Measurements from ENCODE around the gene MYL10.
A peak's percentile ranks its signal among the peaks of the same experiment; 100 is the strongest.
"Not testable (repeated sequence)": the region's sequence is repeated elsewhere in the genome, so short reads cannot be mapped to it uniquely, and the experiment has no call there.

Gene MYL10

GRCh38 chr7:101618916-101619315, 10.2 kb downstream of the MYL10 start:
- no peak for DNase-seq (ENCODE audit: low read depth in 2 of 2)

GRCh38 chr7:101618207-101618839, 10.8 kb downstream of the MYL10 start:
- no peak for DNase-seq (ENCODE audit: low read depth in 2 of 2)

DNA sequence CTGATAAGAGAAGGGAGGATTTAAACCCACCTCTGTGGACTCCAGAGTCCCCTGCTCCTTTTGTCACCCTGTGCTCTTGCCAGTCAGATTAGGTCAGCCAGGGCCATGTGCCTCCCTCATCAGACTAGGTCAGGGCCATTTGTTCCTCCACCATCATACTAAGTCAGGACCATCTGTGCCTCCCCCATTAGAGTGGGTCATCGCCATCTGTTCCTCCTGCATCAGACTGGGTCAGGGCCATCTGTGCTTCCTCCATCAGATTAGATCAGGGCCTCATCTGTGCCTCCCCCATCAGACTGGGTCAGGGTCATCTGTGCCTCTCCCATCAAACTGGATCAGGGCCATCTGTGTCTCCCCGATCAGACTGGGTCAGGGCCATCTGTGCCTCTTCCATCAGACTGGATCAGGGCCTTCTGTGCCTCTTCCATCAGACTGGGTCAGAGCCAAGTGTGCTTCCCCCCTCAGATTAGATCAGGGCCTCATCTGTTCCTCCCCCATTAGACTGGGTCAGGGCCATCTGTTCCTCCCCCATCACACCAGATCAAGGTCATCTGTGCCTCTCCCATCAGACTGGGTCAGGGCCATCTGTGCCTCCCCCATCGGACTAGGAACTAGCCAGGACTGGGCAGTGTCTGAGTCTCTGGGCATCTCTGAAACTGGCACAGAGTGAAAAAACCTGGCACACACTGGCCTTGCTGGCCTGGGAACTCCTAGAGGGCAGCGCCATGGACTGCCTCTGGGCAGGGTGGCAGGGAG, 11.5 kb downstream of the MYL10 start:
- DNase-seq (ENCODE audit: low read depth in 2 of 2): no peak

- DNase-seq (ENCODE audit: low read depth in 2 of 2): no peak
These were observed 13.7 kb downstream of the MYL10 start for GRCh38 chr7:101615446-101615845.

GRCh38 chr7:101614939-101615302, 14.2 kb downstream of the MYL10 start:
- DNase-seq (ENCODE audit: low read depth in 2 of 2): no peak

DNA sequence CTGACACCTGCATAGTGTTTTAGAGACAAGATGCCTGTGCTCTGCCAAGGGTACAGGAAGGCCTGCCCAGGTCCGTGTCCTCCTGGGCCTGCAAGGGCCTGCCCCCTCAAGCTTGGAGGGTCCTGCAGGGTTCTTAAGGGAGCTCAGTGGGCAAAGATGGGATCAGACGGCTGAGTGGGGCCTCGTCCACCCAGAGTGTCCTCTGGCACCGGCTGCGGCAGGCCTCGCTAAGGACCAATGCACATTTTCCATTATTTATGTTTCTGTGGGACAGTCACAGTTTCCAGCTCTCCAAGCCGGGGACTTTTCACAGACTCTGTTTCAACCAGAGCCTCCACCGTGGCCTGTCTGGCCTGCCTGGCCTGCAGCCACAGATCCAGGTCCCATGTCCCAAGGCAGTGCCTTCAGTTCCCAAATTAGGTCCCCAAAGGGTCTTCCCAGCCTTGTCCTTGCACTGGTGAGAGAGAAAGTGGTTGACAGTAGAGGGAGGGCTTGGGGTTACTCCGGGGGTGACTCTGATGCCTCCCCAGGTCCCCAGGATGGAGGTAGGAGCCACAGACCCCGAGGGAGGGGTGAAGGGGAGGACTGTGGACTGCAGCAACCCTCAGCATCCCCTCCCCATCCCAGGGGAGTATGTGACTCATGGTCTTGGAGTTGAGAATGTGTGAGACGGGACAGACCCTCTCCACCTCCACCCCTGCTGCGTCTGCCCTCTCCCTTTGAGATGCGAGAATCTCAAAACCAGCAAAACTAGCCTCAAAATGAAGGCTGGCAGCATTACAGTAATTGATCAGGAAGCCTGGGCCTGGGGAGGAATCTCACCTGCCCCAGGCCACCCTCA, 14.8 kb downstream of the MYL10 start:
- no peak for DNase-seq (ENCODE audit: low read depth in 2 of 2)

- no peak for DNase-seq (ENCODE audit: low read depth in 2 of 2)
These were observed 16.1 kb downstream of the MYL10 start for GRCh38 chr7:101612885-101613515.

DNA sequence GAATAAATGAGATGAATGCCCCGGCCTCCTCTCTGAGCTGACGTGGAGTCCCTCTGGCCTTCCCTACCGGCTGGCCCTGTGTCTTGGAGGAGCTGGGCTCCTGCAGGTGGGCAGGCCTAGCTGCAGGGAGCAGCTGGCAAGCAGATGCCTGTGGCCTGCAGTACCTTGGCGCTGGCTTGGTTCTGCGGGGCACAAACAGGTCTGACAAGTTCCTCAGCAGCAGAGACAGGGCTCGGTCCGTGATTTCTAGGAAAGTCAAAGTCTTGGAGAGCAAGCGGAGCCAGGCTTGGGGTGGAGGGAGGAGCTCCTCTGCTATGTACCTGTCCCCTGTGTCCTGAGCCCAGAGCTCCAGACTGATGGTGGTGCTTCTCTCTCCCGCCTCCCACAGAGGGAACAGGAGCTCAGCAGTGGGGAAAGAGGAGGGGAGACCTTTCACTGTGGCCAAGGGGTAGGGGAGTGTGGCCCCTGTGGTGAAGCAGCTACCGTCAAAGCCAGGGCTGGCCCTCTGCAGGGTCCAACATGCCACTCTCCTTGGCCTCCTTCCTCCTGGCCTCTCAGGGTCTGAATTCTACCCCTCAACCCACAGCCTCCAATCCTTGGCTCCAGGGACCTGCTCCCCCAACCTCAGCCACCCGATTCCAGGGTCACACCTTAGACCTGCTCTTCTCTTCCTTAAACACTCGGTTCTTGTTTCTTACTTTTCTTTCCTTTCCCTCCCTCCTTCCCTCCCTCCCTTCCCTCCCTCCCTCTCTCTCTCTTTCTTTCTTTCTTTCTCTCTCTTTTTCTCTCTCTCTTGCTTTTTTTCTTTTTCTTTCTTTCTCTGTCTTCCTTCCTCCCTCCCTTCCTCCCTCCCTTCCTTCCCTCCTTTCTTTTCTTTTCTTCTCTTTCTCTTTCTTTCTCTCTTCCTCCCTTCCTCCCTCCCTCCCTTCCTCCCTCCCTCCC, 20.1 kb downstream of the MYL10 start:
- DNase-seq (ENCODE audit: low read depth in 2 of 2): no peak

GRCh38 chr7:101606498-101606923, 22.6 kb downstream of the MYL10 start:
- DNase-seq (ENCODE audit: low read depth in 2 of 2): no peak

DNA sequence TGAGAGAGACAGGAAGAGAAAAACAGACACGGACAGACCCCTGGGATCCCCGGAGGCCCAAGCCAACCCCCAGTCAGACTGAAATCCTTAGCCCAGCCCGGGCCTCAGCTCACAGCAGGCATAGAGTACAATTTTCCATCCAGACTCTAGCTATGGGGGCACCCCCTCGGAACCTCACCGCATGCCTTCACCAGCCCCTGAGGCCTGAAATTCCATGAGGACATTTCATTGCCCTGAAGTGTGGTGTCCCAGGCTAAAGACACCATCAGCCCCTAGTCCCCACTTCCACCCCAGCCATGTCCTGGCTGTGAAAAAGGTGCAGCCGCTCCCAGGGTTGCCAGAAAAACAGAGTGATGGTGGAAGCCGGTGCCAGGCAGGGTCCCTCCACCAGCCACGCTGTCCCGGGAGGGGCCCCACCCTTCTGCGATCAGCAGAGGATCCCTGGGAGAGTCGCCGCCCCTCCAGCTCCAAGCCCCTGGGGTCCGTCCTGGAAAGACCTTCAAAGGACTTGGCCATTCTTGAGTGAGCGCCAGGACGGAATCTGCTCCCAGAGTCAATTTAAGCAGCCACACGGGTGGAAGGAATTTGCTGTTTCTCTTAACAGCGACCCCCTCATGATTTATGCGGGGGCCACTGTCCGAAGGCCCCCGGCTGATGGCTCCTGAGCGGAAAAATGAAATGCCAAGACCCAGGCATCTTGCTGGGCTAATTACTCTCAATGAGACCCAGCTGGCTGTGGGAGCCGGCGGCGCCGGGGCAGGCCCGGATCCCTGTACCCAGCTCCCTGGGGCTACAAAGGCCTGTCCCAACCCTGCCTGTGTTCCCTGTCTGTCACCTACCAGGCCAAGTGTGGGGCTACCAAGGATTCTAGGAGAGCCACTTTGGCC, 23.2 kb downstream of the MYL10 start:
- no peak for DNase-seq (ENCODE audit: low read depth in 2 of 2)

- DNase-seq (ENCODE audit: low read depth in 2 of 2): not testable (repeated sequence)
These were observed 24.2 kb downstream of the MYL10 start for GRCh38 chr7:101604934-101605332.

DNA sequence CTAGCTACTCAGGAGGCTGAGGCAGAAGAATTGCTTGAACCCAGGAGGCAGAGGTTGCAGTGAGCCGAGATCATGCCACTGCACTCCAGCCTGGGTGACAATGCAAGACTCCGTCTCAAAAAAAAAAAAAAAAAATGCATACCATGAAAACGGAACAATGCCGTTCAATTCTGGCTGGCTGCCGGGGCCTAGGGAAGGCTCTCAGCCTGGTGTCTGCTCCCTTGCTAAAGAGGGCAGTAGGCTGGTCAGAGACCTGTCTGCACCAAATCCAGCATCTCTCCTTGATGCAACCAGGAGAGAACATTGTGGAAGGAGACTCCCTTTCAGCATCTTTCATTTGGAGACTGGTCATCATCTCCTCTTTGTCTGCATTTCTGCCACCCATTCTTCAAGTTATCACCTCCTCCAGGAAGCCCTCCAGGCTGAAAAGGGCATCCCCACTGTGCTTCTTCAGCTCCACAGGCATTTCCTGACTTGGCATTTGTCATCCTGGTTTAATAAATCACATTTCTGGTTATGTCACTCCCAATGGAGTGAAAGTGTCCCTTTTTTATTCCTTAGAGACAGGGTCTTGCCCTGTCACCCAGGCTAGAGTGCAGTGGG, 24.7 kb downstream of the MYL10 start:
- DNase-seq (ENCODE audit: low read depth in 2 of 2): no peak

DNA sequence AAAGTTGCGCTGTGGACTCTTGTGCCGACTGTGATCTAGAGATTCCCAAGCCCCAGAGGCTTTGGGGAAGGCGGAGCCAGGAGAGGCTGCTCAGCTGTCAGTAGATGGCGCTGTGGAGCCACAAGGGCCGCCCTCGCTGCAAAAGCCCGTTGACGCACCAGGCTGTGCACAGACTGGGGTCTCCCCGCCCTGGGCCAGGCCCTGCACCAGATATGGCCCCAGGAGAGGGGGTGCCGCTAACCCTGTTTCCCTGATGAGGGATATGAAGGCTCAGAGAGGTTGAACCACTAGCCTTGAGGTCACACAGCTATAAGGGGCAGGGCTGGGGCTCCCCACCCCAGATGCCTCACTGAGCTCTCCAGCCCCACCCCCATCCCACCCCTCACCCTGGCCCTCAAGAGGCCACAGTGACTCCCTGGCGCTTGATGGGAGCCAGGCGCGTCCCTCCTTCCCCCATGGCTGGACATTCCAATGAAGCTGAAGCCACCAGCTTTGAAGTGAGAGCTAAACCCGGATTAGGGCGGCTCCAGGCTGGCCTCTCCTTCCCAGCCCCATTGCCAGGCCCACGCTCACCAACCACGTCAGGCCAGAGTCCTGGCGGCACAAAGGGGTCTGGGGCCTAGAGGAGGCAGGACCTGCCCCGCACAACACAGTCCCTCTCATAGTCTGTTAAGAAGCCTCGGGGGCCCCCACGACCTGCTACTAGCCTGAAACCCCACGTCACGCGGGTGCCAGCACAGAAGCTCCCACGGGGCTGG, 26.4 kb downstream of the MYL10 start:
- DNase-seq (ENCODE audit: low read depth in 2 of 2): peak; percentile 54 to 66

- DNase-seq (ENCODE audit: low read depth in 2 of 2): no peak
These were observed 27.0 kb downstream of the MYL10 start for GRCh38 chr7:101602082-101602481.

DNA sequence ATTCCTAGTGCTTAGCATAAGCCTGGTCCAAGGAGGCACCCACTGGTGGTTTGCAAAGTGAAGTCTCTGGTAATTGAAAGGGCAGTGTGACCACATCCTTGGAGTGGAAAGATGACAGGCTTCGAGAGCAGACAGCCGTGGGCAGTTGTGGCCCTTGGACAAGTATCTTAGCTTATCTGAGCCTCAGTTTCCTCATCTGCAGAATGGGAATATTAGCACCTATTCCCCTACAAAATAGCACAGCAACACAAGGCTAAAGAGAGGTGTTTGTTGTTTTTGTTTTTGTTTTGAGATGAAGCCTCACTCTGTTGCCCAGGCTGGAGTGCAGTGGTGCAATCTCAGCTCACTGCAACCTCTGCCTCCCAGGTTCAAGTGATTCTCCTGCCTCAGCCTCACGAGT, 29.3 kb downstream of the MYL10 start:
- DNase-seq (ENCODE audit: low read depth in 2 of 2): no peak

- DNase-seq (ENCODE audit: low read depth in 2 of 2): no peak
These were observed 29.9 kb downstream of the MYL10 start for GRCh38 chr7:101598986-101599771.

GRCh38 chr7:101598422-101598985, 30.6 kb downstream of the MYL10 start:
- no peak for DNase-seq (ENCODE audit: low read depth in 2 of 2)

DNA sequence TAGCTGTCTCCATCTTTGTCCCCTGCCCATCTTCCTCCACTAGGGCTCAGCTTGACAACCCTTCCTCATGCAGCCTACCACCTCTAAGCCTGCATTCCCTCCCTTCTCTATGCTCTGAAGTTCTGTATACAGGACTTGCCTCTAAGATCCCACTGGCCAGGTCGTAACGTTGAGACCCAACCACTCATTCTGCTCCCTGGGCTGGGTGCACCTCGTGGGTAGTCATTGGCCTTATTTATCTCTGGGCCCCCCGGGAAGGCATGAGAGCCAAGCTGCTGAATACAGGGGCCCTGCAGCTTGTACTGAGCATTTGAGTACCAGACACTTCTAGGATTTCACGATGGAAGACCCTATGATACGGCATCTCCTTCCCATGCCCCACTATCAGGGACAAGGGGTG, 31.2 kb downstream of the MYL10 start:
- DNase-seq (ENCODE audit: low read depth in 2 of 2): no peak
